HT1080 (cell line): ENCODE measurements around the gene ZNF599. TPM values are rescaled to one million over a fixed set of nuclear protein-coding genes. Genes with fewer than 3 reads are reported as not detected.
A peak's percentile ranks its signal among the peaks of the same experiment; 100 is the strongest.
"Not testable (repeated sequence)": the region's sequence is repeated elsewhere in the genome, so short reads cannot be mapped to it uniquely, and the experiment has no call there.

Experiments used
- DNase-seq: peaks from one replicate; pipeline ENCODE4 v3.0.0-alpha.2; 2015; ENCODE audit warnings: low read depth
- polyA plus RNA-seq, 2 experiments: library from polyadenylated mRNA; depleted of rRNA; stranded (reverse); fragments of >200 nt; gene quantifications; 2 replicates each; pipeline ENCODE4 v1.2.3, GENCODE V29; 2015
- total RNA-seq: library from RNA; depleted of rRNA; stranded (reverse); fragments of >200 nt; shearing (Covaris generic); gene quantifications from 2 replicates; pipeline ENCODE4 v1.2.3, GENCODE V29; 2014; rRNA removed

Gene ZNF599
- total RNA-seq, result 7.0 and 7.2 TPM in 2 replicates
- polyA plus RNA-seq (2015; cell fraction: cytosol; rRNA removed), result 6.3 and 6.5 TPM in 2 replicates
- polyA plus RNA-seq (2015; cell fraction: nucleus; rRNA removed), result 10.5 and 10.7 TPM in 2 replicates

DNA sequence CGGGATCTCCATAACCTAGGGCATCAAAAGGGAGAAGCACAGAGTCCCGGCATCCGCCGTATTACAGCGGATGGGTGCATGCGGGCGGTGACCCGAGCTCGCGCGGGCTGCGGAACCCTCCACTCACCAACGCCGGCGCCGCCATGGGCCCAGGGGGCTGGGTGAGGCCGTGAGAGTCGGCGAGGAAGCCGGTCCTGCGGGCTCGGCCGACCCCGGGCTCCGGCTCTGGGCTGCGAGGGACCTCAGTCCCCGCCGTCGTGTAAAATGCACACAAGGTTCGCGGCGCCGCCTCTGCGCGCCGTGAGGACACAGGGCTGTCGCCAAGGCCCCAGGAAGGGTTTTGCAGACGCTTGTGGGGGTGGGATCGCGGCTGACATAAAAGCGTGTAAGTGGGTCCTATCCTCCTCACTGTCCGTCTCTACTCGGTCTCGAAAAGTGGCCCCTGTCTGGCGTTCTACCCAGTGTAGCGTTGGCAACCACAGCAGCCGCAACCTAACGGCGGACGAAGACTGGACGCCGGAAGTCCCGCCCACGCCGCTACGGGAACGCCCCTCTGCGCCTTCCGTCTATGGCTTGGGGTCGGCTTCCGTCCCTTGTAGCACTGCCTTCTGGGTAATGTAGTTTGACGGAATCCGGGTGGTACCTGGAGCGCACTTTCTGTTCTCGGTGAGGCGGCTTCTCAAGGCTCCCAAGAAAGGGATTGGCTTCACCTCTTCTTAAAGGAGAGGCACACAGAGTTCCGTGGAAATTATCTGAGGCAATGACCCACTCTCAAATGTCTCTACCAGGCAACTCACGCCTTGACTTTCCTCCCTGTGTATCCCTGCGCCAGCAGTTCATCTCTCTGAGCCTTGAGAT lies at the start of gene ZNF599:
ZNF599 (minus strand) TSS at position 519 of the 858 bp plus-strand sequence; CDS start at position 145, 374 bp downstream.
- peak; percentile 86 for DNase-seq

GRCh38 chr19:34818270-34818669 lies 45.3 kb upstream of the ZNF599 start:
- DNase-seq, result no peak

GRCh38 chr19:34816708-34817107 lies 43.7 kb upstream of the ZNF599 start:
- DNase-seq, result no peak

DNA sequence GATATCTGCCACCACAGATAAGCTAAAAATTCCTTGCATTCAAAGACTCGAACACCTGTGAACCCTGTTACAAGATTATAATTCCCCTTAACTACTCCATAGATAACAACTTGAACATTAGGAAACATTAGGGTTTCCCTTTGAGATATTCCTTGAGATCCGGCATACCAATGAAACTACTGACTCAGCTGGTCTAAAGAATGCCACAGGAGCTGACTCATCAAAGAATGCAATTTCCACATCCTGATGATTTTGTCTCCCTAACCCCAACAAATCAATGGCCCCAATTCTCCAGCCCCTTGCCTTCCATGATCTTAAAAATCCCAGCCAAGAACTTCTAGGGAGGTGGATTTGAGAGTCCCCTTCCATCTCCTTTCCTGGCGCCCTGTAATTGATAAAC lies 35.6 kb upstream of the ZNF599 start:
- peak; percentile 84 for DNase-seq

- peak; percentile 34 for DNase-seq
These were observed 34.2 kb upstream of the ZNF599 start for GRCh38 chr19:34806976-34807860.

GRCh38 chr19:34804115-34804514 lies 31.1 kb upstream of the ZNF599 start:
- DNase-seq, result no peak

- not testable (repeated sequence) for DNase-seq
These were observed 23.9 kb upstream of the ZNF599 start for GRCh38 chr19:34796953-34797352.

DNA sequence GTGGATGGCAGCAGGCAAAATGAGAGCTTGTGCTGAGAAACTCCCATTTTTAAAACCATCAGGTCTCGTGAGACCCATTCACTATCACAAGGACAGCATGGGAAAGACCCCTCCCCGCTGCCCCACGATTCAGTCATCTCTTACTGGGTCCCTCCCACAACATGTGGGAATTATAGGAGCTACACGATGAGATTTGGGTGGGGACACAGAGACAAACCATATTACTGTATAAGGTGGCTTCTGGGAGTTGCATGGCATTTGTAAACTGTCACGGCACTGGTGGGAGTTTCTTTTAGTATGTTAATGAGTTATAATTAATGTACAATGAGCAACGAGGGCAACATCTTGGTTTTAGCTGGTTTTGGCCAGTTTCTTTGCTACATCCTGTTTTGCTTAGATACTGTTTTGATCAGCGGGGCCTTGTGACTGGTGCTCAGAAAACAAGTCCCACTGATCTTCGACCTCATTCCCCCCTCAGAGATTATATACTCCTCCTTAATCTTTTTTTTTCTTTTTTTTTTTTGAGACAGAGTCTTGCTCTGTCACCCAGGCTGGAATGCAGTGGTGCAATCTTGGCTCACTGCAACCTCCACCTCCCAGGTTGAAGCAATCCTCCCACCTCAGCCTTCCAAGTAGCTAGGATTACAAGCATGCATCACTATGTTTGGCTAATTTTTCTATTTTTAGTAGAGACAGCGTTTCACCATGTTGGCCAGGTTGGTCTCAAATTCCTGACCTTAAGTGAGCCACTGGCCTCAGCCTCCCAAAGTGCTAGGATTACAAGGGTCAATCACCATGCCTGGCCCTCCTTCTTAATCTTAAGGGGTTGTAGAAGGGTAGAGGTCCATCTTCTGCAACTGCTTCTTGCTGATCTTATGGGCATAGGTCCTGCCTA lies 21.3 kb upstream of the ZNF599 start:
- DNase-seq, result no peak

DNA sequence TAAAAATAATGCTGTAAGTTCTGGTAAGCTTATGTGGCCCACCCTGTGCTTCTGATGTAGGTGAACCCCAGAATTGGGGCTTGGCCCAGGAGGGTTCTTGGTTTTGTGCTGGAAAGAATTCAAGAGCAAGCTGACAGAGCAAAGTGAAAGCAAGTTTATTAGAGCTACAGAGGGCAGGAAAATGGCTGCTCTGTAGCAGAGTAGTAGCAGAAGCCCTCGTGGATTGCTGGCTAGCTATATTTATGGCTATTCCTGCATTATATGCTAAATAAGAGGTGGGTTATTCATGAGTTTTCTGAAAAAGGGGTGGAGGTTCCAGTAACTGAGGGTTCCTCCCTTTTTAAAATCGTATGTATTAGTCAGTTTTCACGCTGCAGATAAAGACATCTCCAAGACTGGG lies 20.6 kb upstream of the ZNF599 start:
- no peak for DNase-seq

DNA sequence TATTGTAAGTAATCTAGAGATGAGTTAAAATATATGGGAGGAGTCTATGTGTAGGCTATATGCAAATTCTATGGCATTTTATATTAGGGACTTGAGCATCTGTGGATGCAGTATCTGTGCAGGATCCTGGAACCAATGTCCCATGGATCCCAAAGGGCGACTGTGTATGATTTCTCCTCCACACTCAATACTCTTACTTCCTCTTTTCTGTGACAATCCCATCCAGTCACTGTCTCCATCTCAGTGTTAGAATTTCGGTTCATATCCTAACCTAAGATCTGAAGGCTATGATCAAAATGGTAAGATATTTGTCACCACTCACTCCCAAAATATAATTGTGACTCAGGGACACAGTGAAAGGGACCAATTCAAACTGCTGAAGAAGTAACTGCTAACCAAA lies 15.1 kb upstream of the ZNF599 start:
- no peak for DNase-seq

DNA sequence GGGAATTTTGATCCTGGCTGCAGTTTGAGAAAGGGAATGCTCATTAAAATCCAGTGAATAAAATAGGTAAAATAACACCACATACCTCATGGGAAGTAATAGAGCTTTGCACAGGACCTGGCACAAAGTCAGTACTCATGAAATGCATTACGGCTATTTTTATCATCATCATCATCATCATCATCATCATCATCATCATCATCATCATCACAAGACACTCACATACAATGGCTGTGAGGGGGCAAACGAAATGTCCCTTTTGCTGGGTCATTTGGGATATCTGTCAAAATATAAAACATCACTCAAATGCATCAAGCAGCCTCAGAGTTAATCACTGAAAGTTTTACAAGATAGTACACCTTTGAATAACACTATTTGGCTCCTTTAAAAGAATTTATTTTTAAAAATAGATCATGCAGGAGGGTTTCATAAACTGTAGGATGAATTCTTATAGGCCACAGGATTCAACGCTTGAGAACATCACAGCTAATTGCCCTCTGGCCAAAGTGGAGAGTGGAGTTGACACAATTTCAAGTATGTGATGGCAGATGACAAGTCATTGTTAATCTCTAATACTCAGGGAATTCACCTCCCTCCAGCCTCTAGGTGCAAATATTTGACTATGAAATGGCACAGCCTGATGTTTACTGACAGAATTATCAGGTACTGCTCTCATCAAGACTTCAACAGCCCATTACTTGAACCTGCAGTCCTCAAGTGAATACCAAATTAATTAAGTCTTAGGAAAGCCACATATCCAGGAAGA lies 14.2 kb upstream of the ZNF599 start:
- DNase-seq, result no peak

- DNase-seq, result no peak
These were observed 13.2 kb upstream of the ZNF599 start for GRCh38 chr19:34786236-34786635.

DNA sequence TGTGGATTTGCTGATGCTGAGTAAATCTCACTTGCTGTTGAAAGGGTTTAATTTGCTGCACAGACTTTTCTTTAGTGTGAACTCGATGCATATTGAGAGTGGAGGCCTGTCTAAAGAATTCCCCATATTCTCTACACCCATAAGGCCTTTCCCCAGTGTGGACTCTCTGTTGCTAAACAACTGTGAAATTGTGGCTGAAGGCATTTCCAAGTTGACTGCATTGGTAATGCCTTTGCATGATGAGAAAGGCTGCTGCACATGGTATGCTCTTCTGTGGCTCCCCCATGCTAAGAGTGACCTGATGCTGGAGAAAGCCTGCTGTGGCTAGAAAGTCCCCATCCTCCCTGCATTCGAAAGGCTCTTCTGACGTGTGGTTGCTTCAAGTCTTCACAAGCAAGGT lies 6.6 kb upstream of the ZNF599 start:
- DNase-seq, result no peak

DNA sequence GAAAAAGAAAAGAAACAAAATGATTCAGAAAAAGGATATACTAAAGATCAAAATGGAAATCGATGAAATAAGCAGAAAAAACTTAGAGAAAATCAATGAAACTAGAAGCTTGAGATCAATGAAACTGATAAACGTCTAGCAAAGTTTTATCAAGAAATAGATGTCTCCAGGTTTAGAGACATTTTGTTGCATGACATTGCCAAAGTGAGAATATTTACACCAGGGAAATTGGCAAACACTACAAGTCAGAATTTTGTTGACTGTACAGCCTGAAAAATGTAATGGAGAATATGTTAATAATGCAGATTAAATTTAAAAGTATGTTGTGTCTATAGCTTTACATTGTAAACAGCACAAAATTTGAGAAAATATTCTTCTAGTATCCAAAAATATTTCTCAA lies 5.3 kb upstream of the ZNF599 start:
- DNase-seq, result no peak

DNA sequence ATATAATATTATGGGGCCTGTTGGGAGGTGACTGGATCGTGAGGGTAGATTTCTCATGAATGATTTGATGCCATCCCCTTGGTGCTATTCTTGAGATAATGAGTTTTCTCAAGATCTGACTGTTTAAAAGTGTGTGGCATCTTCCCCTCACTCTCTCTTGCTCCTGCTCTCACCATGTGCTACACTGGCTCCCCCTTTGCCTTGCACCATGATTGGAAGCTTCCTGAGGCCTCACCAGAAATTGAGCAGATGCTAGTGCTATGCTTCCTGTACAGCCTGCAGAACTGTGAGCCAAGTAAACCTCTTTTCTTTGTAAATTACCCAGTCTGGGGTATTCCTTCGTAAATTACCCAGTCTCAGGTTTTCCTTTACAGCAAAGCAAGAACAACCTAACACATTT lies 1.8 kb upstream of the ZNF599 start:
- no peak for DNase-seq

GRCh38 chr19:34773555-34773864 lies 495 bp upstream of the ZNF599 start:
- DNase-seq, result no peak

DNA sequence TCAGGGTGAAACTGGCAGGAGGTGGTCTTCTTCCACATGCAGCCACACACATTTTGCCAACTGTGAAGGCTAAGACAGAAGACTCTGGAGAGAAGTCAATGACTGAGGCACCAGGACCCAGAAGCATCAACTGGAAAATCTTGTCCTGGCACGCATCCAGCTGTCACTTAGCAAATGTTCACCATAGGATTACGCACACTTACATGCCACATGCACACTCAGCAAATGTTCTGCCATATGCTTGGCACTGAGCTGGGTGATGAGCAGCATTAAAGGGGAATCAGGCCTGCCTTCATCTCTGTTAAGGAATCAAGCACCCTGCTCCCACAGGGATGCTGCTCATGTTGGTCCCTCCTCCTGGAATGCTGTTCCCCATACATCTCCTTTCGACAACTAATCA lies 5.1 kb downstream of the ZNF599 start:
- no peak for DNase-seq

DNA sequence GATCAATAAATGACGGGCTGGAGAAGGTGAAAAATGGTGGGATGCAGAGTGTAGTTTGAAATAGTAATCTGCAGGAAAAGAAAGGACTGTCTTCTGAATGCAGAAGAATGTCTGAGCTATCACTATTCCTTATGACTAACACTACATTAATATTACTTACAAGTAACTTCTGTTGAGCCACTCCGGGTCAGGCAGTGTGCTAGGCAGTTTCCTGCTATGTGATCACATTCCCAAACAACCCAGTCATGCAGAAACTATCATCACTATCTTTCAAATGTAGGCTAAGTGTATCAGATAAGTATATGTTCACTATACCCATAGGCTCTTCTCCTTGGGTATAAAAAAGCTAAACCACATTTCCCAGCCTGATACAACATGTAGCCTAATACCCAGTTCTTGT lies 6.6 kb downstream of the ZNF599 start:
- no peak for DNase-seq

DNA sequence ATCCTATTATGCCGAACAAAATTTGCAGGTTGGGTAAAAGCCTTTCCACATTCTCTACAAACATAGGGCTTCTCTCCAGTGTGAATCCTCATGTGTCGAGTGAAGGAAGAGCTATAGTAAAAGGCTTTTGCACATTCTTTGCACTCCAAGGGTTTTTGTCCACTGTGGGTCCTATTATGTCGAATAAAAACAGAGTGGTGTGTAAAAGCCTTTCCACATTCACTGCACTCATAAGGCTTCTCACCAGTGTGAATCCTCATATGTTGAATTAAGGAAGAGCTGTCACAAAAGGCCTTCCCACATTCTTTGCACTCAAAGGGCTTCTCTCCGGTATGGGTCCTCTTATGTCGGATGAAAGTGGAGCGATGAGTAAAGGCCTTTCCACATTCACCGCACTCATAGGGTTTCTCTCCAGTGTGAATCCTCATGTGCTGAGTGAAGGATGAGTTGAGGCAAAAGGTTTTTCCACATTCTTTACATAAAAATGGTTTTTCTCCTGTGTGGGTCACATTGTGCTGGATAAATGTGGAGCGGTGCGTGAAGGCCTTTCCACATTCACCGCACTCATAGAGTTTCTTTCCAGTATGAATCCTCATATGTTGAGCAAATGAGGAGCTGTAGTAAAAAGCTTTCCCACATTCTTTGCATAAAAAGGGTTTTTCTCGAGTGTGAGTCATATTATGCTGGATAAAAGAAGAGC lies 13.6 kb downstream of the ZNF599 start:
- DNase-seq, result no peak

- DNase-seq, result no peak
These were observed 15.6 kb downstream of the ZNF599 start for GRCh38 chr19:34757441-34757840.
